GM10248 (cell line): ENCODE results near the gene SHANK1.
A peak's percentile ranks its signal among the peaks of the same experiment; 100 is the strongest.

ENCODE experiments used
- CTCF ChIA-PET: fragments of 300-600 bp; sonication (Branson Sonifier 250); formaldehyde crosslinking; extraction: SDS; loops from one replicate; lab custom pipeline; 2021; ENCODE audit warnings: antibody characterized with exemption; lab: Yijun Ruan, JAX
- POLR2A ChIA-PET: fragments of 350-650 bp; sonication (Branson Sonifier 250); formaldehyde crosslinking; extraction: SDS; loops from one replicate; lab custom pipeline; 2020; ENCODE audit warnings: antibody characterized with exemption; lab: Yijun Ruan, JAX
- DNase-seq: peaks from one replicate; pipeline ENCODE4 v3.0.0; 2012; ENCODE audit errors: extremely low spot score
- TF ChIP-seq, protein P1 (sequence below): IDR thresholded peaks from 2 replicates; pipeline ENCODE4 v1.5.1; 2012; ENCODE audit warnings: mild to moderate bottlenecking, low read depth; ENCODE audit errors: extremely low read depth, missing control alignments, control extremely low read depth

SHANK1 gene

GRCh38 chr19:50697414-50698124 is 22.0 kb downstream of the SHANK1 start:
- ChIA-PET POLR2A (interaction anchor here (0.7 kb wide), 1 partner anchor 220 kb away, joined by 7 read pairs; no protein-coding TSS in a partner anchor), CTCF (no interaction called here)
- DNase-seq = no peak
- TF ChIP-seq, protein P1, sequence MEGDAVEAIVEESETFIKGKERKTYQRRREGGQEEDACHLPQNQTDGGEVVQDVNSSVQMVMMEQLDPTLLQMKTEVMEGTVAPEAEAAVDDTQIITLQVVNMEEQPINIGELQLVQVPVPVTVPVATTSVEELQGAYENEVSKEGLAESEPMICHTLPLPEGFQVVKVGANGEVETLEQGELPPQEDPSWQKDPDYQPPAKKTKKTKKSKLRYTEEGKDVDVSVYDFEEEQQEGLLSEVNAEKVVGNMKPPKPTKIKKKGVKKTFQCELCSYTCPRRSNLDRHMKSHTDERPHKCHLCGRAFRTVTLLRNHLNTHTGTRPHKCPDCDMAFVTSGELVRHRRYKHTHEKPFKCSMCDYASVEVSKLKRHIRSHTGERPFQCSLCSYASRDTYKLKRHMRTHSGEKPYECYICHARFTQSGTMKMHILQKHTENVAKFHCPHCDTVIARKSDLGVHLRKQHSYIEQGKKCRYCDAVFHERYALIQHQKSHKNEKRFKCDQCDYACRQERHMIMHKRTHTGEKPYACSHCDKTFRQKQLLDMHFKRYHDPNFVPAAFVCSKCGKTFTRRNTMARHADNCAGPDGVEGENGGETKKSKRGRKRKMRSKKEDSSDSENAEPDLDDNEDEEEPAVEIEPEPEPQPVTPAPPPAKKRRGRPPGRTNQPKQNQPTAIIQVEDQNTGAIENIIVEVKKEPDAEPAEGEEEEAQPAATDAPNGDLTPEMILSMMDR = no peak

DNA sequence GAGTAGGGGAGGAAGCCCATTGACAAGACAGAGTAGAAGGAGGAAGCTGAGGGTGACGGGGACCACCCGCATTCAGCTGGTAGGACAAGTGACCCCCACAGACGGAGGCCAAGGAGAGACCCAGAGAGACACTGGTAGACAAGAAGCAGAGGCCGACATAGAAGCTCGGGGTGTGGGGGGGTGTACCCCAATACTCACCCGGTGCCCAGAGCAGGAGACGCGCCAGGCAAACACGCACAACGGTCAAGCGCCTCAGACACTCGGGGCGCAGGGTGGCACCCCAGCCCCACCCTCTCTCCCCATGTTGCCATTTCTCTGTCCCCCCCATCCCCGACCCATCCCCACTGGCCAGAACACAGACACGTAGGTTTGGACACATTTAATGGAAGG is 23.5 kb downstream of the SHANK1 start:
- TF ChIP-seq, protein P1 = no peak
- no peak for DNase-seq
- CTCF ChIA-PET = no interaction called here
- POLR2A ChIA-PET = no interaction called here

GRCh38 chr19:50695251-50696093 is 24.1 kb downstream of the SHANK1 start:
- TF ChIP-seq, protein P1 = no peak
- ChIA-PET POLR2A (no interaction called here), CTCF (no interaction called here)
- peak; percentile 68 for DNase-seq

- DNase-seq = no peak
- ChIA-PET CTCF (no interaction called here), POLR2A (no interaction called here)
Measured at GRCh38 chr19:50694815-50695145, 24.8 kb downstream of the SHANK1 start.

DNA sequence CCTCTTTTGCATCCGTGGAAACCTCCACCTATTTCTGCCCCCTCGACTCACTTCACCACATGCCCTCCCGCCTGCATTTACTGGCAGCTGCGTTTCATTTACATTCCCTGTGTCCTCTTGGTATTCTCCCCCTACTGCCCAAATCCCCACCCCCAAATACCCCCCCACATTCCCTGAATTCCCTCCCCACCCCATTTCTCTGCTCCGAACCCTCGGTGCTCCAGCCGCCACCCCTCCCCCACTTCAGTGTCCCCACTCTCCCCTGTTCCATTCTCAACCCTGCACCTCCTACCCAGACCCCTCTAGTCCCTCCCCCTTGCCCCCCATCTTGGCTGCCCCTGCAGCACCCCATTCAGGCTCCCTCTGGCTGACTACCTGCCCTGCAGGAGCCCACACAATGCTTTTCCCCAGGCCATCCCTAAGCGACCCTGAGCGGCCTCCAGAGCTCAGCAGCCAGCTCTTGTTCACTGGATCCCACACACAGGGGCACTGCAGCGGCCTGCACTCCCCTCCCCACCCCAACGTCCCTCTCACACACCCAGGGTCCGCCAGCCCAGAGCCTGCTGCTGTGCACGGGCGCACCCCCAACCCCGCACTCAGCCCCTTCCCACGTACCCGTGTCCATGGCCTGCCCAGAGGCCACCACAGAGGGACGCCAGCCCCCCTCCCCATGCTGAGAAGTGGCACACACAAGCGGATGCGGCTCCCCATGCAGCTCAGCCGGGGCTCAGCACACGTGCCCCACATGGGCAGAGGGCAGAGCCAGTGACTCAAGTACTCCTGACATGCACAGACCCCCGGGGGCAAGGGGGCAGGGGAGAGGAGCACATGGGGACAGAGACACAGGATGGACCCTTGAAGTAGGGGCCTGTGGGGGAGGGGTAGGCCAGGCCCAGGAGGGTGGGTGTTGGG is 26.3 kb downstream of the SHANK1 start:
- ChIA-PET CTCF (no interaction called here), POLR2A (no interaction called here)
- DNase-seq = no peak
- TF ChIP-seq, protein P1 = no peak

More at GRCh38 chr19:50694815-50695145, 24.8 kb downstream of the SHANK1 start:
- TF ChIP-seq, protein P1 = no peak

- CTCF ChIA-PET = no interaction called here
- POLR2A ChIA-PET = interaction anchor here (0.5 kb wide), 1 partner anchor 323 kb away, joined by 4 read pairs; no protein-coding TSS in a partner anchor
- TF ChIP-seq, protein P1 = no peak
- no peak for DNase-seq
Measured at GRCh38 chr19:50690439-50690838, 29.2 kb downstream of the SHANK1 start.
